Heart left ventricle (tissue), 16 donors: Measurements from ENCODE around the gene ATP2C1. TPM values are rescaled to one million over a fixed set of nuclear protein-coding genes. Genes with fewer than 3 reads are reported as not detected.
"Not testable (repeated sequence)": the region's sequence is repeated elsewhere in the genome, so short reads cannot be mapped to it uniquely, and the experiment has no call there.

Experiments used
- ATAC-seq, 4 donors: fragments of 200-7000 bp; cut with Tn5 transposase; one replicate each; pipeline ENCODE4 v1.9.1; 2020 to 2022; ENCODE audit warnings: moderate library complexity in 4 of 4, mild to moderate bottlenecking in 3 of 4, moderate number of reproducible peaks in 1 of 4
- DNase-seq, 5 donors: peaks; one replicate each; pipeline ENCODE4 v3.0.0-alpha.2; 2020
- H3K27ac ChIP-seq, 12 donors: fragments of 200-600 bp; sonication (generic) in 4 of 12; one replicate each; pipeline versions ENCODE4 v1.5.0 to v1.8.0; 2016 to 2022; ENCODE audit warnings: mild to moderate bottlenecking in 2 of 12
- H3K27me3 ChIP-seq, 9 donors: fragments of 200-600 bp; sonication (generic) in 2 of 9; one replicate each; pipeline versions ENCODE4 v1.5.1 to v1.8.0; 2016 to 2022; ENCODE audit warnings: mild to moderate bottlenecking in 3 of 9
- H3K36me3 ChIP-seq, 9 donors: fragments of 200-600 bp; sonication (generic) in 2 of 9; one replicate each; pipeline versions ENCODE4 v1.5.0 to v1.8.0; 2018 to 2022; ENCODE audit warnings: mild to moderate bottlenecking in 2 of 9
- H3K4me1 ChIP-seq, 12 donors: fragments of 200-600 bp; sonication (generic) in 4 of 12; one replicate each; pipeline versions ENCODE4 v1.5.0 to v1.8.0; 2016 to 2022; ENCODE audit warnings: mild to moderate bottlenecking in 3 of 12
- H3K4me3 ChIP-seq, 12 donors: fragments of 200-600 bp; sonication (generic) in 4 of 12; one replicate each; pipeline versions ENCODE4 v1.5.0 to v1.8.0; 2017 to 2022; ENCODE audit warnings: mild to moderate bottlenecking in 9 of 12, moderate library complexity in 4 of 12
- H3K9me3 ChIP-seq, 12 donors: fragments of 200-600 bp; sonication (generic) in 4 of 12; one replicate each; pipeline versions ENCODE4 v1.5.0 to v1.8.0; 2016 to 2022; ENCODE audit warnings: mild to moderate bottlenecking in 1 of 12
- POLR2A ChIP-seq, 2 donors: fragments of 450-650 bp; IDR thresholded peaks; one replicate each; pipeline ENCODE4 v1.6.1; 2017; ENCODE audit warnings: antibody characterized with exemption in 2 of 2, mild to moderate bottlenecking in 2 of 2, moderate library complexity in 2 of 2
- WGBS, 4 donors: extraction: QIAGEN DNeasy Blood & Tissue Kit in 2 of 4; methylation state at CpG; one replicate each; pipeline versions ENCODE4 v1.1.5 to v1.1.7; 2013 to 2018; 5-methylcytosine and 5-hydroxymethylcytosine counted together
- intact Hi-C, 10 donors: fragments of 100-400 bp; cut with DNase I; formaldehyde crosslinking; loops; one replicate each; pipeline versions ENCODE4 v1.11.1 to v1.14.2; 2022
- polyA plus RNA-seq, 2 donors: library from polyadenylated mRNA; stranded (reverse); fragments of 200-250 nt; gene quantifications; one replicate each; pipeline ENCODE4 v1.2.3, GENCODE V29; 2013
- total RNA-seq, 9 donors: library from RNA; depleted of rRNA in 2 of 9; stranded (reverse); fragments of >200 nt in 2 of 9; fragmentation: NEBNext Ultra II Directional in 3 of 9; extraction: Animal tissue kit (Norgen Biotek cat#: 25700) in 3 of 9; gene quantifications; one replicate each; pipeline versions ENCODE4 v1.1.0 to v1.2.4, GENCODE V29; 2016 to 2023
- TF ChIP-seq, protein P1 (sequence below), 12 donors: fragments of 200-600 bp; sonication (generic) in 4 of 12; IDR thresholded peaks; one replicate each; pipeline versions ENCODE4 v1.5.0 to v1.8.0; 2018 to 2022; ENCODE audit warnings: antibody characterized with exemption in 12 of 12, mild to moderate bottlenecking in 5 of 12
- donor health status: ischemic (EF 13 %, LVEDD 7.1; RV severe dilation, severe dysfunction).
- donor health status: healthy with polysubstance abuse.
- donor health status: DM: no; HTN: yes; CAD: no.
- donor health status: DM: no; HTN: no; CAD: no.
- donor health status: ischemic (EF 25% LVEDD 6.9; RV normal size, moderate dysfunction).
- donor health status: ischemic (EF 25% LVEDD 5.7; RV mildly dilated, moderate dysfunction).
- donor health status: healthy.
- donor health status: DM: yes; HTN: yes; CAD: no.
- donor health status: ischemic (EF 35%, LVEDD 5.7; RV mildly dilated, moderate dysfunction).
- donor health status: nonischemic (EF 11% LVEDD 7.7; RV severe dilation, severe dysfunction).
- donor health status: DM: yes; HTN: yes; CAD: no.
- donor health status: PGD.
- donor health status: ischemic (EF 29% LVEDD 5.4; RV normal size, mild dysfunction).
- donor health status: nonischemic (EF 23%, LVEDD 6.1; RV moderate dilation, normal function).

ATP2C1 gene
- total and polyA plus RNA-seq, 11 donors = 26.1 to 74.4 (median 60.1) TPM

DNA sequence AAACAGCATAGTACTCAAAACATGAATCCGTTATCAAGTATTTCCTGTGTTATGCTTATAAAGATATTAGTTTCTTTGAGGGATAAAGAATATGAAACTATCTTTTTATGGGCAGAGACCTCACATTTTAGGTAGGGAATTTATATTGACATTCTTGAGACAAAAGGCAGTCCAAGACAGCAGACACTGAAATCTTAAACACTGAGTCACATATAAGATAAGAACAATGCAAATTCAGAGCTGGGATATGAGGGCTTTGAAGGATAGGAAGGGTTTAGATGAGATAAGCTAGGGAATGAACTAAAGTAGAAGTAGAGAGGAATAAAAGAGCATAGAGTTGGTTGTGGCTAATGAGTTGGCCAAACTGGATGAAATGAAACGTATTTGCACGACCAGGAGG is 74.3 kb downstream of the ATP2C1 start:
- Histone ChIP-seq H3K27ac (no peak overlapping the region), H3K4me1 (no peaks in the 10 kb centered on the region), H3K9me3 (no peaks in the 10 kb centered on the region), H3K36me3 (peaks cover 0 to 94% (median 77%) of the 10 kb centered on the region in 9 donors), H3K4me3 (no peak overlapping the region), H3K27me3 (no peaks in the 10 kb centered on the region)
- DNase-seq = no peak
- intact Hi-C loops = no loop called here
- ATAC-seq = no peak
- WGBS, 4 donors = 94 to 96% (median 95%) methylated on average over 3 of the region's 3 CpGs
- TF ChIP-seq, protein P1, sequence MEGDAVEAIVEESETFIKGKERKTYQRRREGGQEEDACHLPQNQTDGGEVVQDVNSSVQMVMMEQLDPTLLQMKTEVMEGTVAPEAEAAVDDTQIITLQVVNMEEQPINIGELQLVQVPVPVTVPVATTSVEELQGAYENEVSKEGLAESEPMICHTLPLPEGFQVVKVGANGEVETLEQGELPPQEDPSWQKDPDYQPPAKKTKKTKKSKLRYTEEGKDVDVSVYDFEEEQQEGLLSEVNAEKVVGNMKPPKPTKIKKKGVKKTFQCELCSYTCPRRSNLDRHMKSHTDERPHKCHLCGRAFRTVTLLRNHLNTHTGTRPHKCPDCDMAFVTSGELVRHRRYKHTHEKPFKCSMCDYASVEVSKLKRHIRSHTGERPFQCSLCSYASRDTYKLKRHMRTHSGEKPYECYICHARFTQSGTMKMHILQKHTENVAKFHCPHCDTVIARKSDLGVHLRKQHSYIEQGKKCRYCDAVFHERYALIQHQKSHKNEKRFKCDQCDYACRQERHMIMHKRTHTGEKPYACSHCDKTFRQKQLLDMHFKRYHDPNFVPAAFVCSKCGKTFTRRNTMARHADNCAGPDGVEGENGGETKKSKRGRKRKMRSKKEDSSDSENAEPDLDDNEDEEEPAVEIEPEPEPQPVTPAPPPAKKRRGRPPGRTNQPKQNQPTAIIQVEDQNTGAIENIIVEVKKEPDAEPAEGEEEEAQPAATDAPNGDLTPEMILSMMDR (IDR thresholded peaks at IDR 0.05) = no peak

DNA sequence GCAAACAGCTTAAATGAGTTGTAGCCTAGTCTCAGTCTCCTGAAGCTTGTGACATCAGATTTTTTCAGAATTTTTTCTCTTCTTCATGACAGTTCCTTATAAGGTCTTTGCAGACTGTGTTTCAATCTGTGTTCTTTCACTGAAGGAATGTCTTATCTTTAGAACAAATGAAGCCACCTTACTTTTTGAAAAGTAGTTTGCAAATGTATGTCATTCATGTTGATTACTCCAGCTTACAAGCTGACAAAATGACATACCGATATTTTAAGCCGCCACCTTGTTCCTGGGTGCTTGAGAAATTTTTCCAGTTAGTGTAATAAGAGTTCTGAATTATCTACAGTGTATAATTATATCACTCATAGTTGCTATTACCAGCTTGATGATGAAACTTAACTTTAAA is 75.7 kb downstream of the ATP2C1 start:
- H3K36me3 ChIP-seq = peaks cover 0 to 94% (median 68%) of the 10 kb centered on the region in 9 donors
- H3K9me3 ChIP-seq = no peaks in the 10 kb centered on the region
- intact Hi-C loops = no loop called here
- no peak for ATAC-seq
- H3K4me1 ChIP-seq = no peaks in the 10 kb centered on the region
- H3K27me3 ChIP-seq = no peaks in the 10 kb centered on the region
- DNase-seq = no peak
- no peak for TF ChIP-seq POLR2A (IDR thresholded peaks at IDR 0.05)
- TF ChIP-seq, protein P1 (IDR thresholded peaks at IDR 0.05) = no peak
- H3K4me3 ChIP-seq = no peak overlapping the region
- WGBS, 4 donors = 95 to 99% (median 97%) methylated on average over 2 of the region's 2 CpGs
- no peak overlapping the region for H3K27ac ChIP-seq

DNA sequence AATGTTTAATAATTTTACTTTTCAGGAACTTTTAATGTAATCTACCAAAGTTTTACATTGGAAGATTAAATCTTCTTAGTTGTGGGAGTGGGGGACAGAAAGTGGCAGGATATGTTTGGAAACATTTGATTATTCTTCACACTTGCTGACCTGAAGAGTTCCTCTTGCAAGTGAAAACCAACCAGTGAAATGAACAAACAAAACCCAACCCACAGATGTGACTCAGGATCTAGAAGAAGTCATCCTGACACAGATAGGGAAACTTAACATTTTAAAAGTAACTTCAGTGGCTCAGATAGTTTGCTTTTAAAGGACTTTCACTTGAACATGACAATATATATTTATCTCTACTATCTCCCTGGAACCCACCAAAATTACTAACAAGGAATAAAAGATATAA is 77.3 kb downstream of the ATP2C1 start:
- no peak overlapping the region for H3K27ac ChIP-seq
- no peak for DNase-seq
- intact Hi-C loops = no loop called here
- no peaks in the 10 kb centered on the region for H3K27me3 ChIP-seq
- H3K4me3 ChIP-seq = no peak overlapping the region
- no peaks in the 10 kb centered on the region for H3K9me3 ChIP-seq
- peaks cover 0 to 94% (median 68%) of the 10 kb centered on the region in 9 donors for H3K36me3 ChIP-seq
- H3K4me1 ChIP-seq = no peaks in the 10 kb centered on the region
- TF ChIP-seq POLR2A (IDR thresholded peaks at IDR 0.05) = no peak
- TF ChIP-seq, protein P1 (IDR thresholded peaks at IDR 0.05) = no peak
- no peak for ATAC-seq

DNA sequence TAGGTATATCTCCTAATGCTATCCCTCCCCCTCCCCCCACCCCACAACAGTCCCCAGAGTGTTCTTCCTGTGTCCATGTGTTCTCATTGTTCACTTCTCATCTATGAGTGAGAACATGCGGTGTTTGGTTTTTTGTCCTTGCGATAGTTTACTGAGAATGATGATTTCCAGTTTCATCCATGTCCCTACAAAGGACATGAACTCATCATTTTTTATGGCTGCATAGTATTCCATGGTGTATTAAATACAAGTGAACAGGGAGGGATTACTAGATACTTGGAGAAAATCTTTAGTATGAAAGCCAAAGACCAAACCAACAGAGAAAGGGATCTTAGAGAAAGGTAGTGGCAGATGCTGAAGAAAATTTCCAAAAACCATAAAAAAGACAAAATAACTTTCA is 78.7 kb downstream of the ATP2C1 start:
- H3K27me3 ChIP-seq, H3K9me3 ChIP-seq, H3K27ac ChIP-seq, H3K4me1 ChIP-seq, H3K4me3 ChIP-seq, intact Hi-C loops, DNase-seq, ATAC-seq: not testable (repeated sequence)
- 93 to 100% (median 97%) methylated on average over 2 of the region's 2 CpGs for WGBS, 4 donors
- peaks cover 0 to 94% (median 56%) of the 10 kb centered on the region in 9 donors for H3K36me3 ChIP-seq

DNA sequence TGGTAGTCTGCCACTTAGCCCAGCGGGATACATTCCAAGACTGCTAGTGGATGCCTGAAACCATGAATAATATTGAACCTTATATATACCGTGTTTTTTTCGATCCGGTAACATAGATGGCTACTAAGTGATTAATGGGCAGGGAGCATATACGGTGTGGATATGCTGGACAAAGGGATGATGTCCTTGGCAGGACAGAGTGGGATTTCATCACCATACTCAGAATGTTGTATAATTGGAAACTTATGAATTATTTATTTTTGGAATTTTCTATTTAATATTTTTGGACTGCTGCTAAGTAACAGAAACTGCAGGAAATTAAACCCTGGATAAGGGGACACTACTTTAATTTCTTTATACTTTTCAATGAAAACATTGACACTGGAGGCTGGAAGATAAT is 79.5 kb downstream of the ATP2C1 start:
- intact Hi-C loops = no loop called here
- WGBS, 4 donors = 89 to 97% (median 96%) methylated on average over 5 of the region's 5 CpGs
- DNase-seq (no peak), ATAC-seq (no peak)
- no peaks in the 10 kb centered on the region for H3K27me3 ChIP-seq
- H3K4me1 ChIP-seq = peaks cover 0 to 4% (median 0%) of the 10 kb centered on the region in 12 donors
- peaks cover 0 to 94% (median 50%) of the 10 kb centered on the region in 9 donors for H3K36me3 ChIP-seq
- H3K9me3 ChIP-seq = no peaks in the 10 kb centered on the region
- H3K27ac ChIP-seq = no peak overlapping the region
- no peak for TF ChIP-seq POLR2A (IDR thresholded peaks at IDR 0.05)
- TF ChIP-seq, protein P1 (IDR thresholded peaks at IDR 0.05) = no peak
- no peak overlapping the region for H3K4me3 ChIP-seq
